Transverse colon (tissue), 4 donors: Measurements from ENCODE around the gene TTC38.

ENCODE experiments used
- CTCF ChIP-seq, 5 experiments: fragments of 200-600 bp in 3 of 5; fragments of 450-650 bp in 2 of 5; sonication (generic) in 3 of 5; IDR thresholded peaks; 1 replicate in 2 of 5; 2 replicates in 3 of 5; pipeline ENCODE4 v1.5.1; 2016 to 2017; ENCODE audit warnings: antibody characterized with exemption in 5 of 5, inconsistent platforms in 3 of 5, mild to moderate bottlenecking in 2 of 5, moderate library complexity in 1 of 5
- EP300 ChIP-seq: sonication (generic); formaldehyde crosslinking; IDR thresholded peaks from one replicate; pipeline ENCODE4 v1.6.1; 2017; ENCODE audit warnings: antibody characterized with exemption, low read depth
- POLR2A ChIP-seq: fragments of 450-650 bp; IDR thresholded peaks from one replicate; pipeline ENCODE4 v1.6.1; 2016; ENCODE audit warnings: antibody characterized with exemption, mild to moderate bottlenecking, moderate library complexity
- POLR2AphosphoS5 ChIP-seq, 3 donors: sonication (generic); formaldehyde crosslinking; IDR thresholded peaks; one replicate each; pipeline ENCODE4 v1.6.1; 2016; ENCODE audit warnings: antibody characterized with exemption in 3 of 3

GRCh38 chr22:46226577-46226976 is 41.2 kb upstream of the TTC38 start:
- no peak for TF ChIP-seq POLR2A
- TF ChIP-seq CTCF (IDR thresholded peaks at IDR 0.05) = no peak
- TF ChIP-seq POLR2AphosphoS5 (IDR thresholded peaks at IDR 0.05) = no peak
- no peak for TF ChIP-seq EP300
